AG04450 (cell line): ENCODE data around the gene TMEM135. TPM values are rescaled to one million over a fixed set of nuclear protein-coding genes. Genes with fewer than 3 reads are reported as not detected.

Source experiments
- CTCF ChIA-PET: fragments of 300-600, 350-600 bp; formaldehyde crosslinking; extraction: SDS; loops from one replicate; lab custom pipeline; 2022; ENCODE audit warnings: antibody characterized with exemption, inconsistent platforms; lab: Charles Lee
- POLR2A ChIA-PET: fragments of 350-600 bp; formaldehyde crosslinking; extraction: SDS; loops from one replicate; lab custom pipeline; 2021; ENCODE audit warnings: antibody characterized with exemption, inconsistent platforms; lab: Yijun Ruan, JAX
- DNase-seq: peaks from one replicate; pipeline ENCODE4 v3.0.0-alpha.2; 2011; ENCODE audit warnings: low read depth, low spot score
- H3K27ac ChIP-seq: one replicate; pipeline ENCODE4 v1.5.1; 2012; ENCODE audit warnings: low read depth, low read length, control low read depth
- H3K27me3 ChIP-seq: one replicate; pipeline ENCODE4 v1.6.0; 2012; ENCODE audit warnings: low read length; ENCODE audit not compliant: control insufficient read depth, insufficient read depth
- H3K4me3 ChIP-seq: 2 replicates; pipeline ENCODE4 v1.5.1; 2011; ENCODE audit warnings: mild to moderate bottlenecking, low read depth, low read length, control low read depth
- H3K9me3 ChIP-seq: 2 replicates; pipeline ENCODE4 v1.5.1; 2012; ENCODE audit warnings: low read length; ENCODE audit not compliant: control insufficient read depth, insufficient read depth
- CTCF ChIP-seq: IDR thresholded peaks from 2 replicates; pipeline ENCODE4 v1.5.1; 2011; ENCODE audit warnings: low read depth, low read length, control low read depth, inconsistent platforms
- polyA plus RNA-seq: library from polyadenylated mRNA; depleted of rRNA; stranded (reverse); fragments of >200 nt; gene quantifications from 2 replicates; pipeline ENCODE4 v1.2.3, GENCODE V29; 2011

Gene TMEM135
- polyA plus RNA-seq, 1 experiment: 12.6 TPM

GRCh38 chr11:87361891-87362290 is 324.2 kb downstream of the TMEM135 start:
- Histone ChIP-seq H3K27ac (no peak overlapping the region), H3K4me3 (no peak overlapping the region), H3K27me3 (peaks cover 3% of the 10 kb centered on the region), H3K9me3 (no peaks in the 10 kb centered on the region)
- DNase-seq: no peak
- ChIA-PET CTCF (interaction anchor here (0.9 kb wide), 1 partner anchor 59 kb away, joined by 3 read pairs; no protein-coding TSS in a partner anchor), POLR2A (no interaction called here)
- no peak for TF ChIP-seq CTCF

GRCh38 chr11:87366346-87366745 is 328.6 kb downstream of the TMEM135 start:
- H3K4me3 ChIP-seq: no peak overlapping the region
- ChIA-PET CTCF (interaction anchor here (0.7 to 2.5 kb wide), 3 partner anchors 13 to 55 kb away, joined by 3 to 8 read pairs (median 3); no protein-coding TSS in a partner anchor), POLR2A (no interaction called here)
- no peak for DNase-seq
- no peaks in the 10 kb centered on the region for H3K27me3 ChIP-seq
- TF ChIP-seq CTCF: no peak
- no peaks in the 10 kb centered on the region for H3K9me3 ChIP-seq
- no peak overlapping the region for H3K27ac ChIP-seq

GRCh38 chr11:87366763-87367405 is 329.1 kb downstream of the TMEM135 start:
- TF ChIP-seq CTCF: no peak

GRCh38 chr11:87368151-87368550 is 330.4 kb downstream of the TMEM135 start:
- no peak overlapping the region for H3K27ac ChIP-seq
- no peak for DNase-seq
- H3K4me3 ChIP-seq: no peak overlapping the region
- CTCF ChIA-PET: interaction anchor here (2.5 kb wide), 1 partner anchor 15 kb away, joined by 8 read pairs; no protein-coding TSS in a partner anchor
- H3K27me3 ChIP-seq: no peaks in the 10 kb centered on the region
- TF ChIP-seq CTCF: no peak
- POLR2A ChIA-PET: no interaction called here
- H3K9me3 ChIP-seq: no peaks in the 10 kb centered on the region

More at GRCh38 chr11:87366763-87367405, 329.1 kb downstream of the TMEM135 start:
- no peak for DNase-seq
- no peak overlapping the region for H3K4me3 ChIP-seq
- H3K27ac ChIP-seq: no peak overlapping the region
- ChIA-PET CTCF (interaction anchor here (0.8 to 2.5 kb wide), 2 partner anchors 13 to 54 kb away, joined by 3 to 8 read pairs; no protein-coding TSS in a partner anchor), POLR2A (no interaction called here)
- H3K9me3 ChIP-seq: no peaks in the 10 kb centered on the region
- no peaks in the 10 kb centered on the region for H3K27me3 ChIP-seq

GRCh38 chr11:87368858-87369480 is 331.2 kb downstream of the TMEM135 start:
- no peaks in the 10 kb centered on the region for H3K27me3 ChIP-seq
- DNase-seq: no peak
- no peaks in the 10 kb centered on the region for H3K9me3 ChIP-seq
- TF ChIP-seq CTCF: no peak
- CTCF ChIA-PET: no interaction called here
- POLR2A ChIA-PET: no interaction called here
- no peak overlapping the region for H3K4me3 ChIP-seq
- no peak overlapping the region for H3K27ac ChIP-seq
